NCI-H2227 treated with DMSO at 0.1 percent for 48 hours (cell line): ENCODE data around the gene STX3.
"Not testable (repeated sequence)": the region's sequence is repeated elsewhere in the genome, so short reads cannot be mapped to it uniquely, and the experiment has no call there.

Source experiments
- DNase-seq: peaks from one replicate; lab custom pipeline; 2025; lab: John Stamatoyannopoulos, UW

Gene STX3

GRCh38 chr11:59758401-59759037, 3.3 kb downstream of the STX3 start:
- no peak for DNase-seq

- DNase-seq: no peak
These were observed 4.7 kb downstream of the STX3 start for GRCh38 chr11:59759900-59760299.

GRCh38 chr11:59760771-59761170, 5.6 kb downstream of the STX3 start:
- DNase-seq: no peak

- DNase-seq: no peak
These were observed 6.8 kb downstream of the STX3 start for GRCh38 chr11:59761993-59762392.

- no peak for DNase-seq
These were observed 10.0 kb downstream of the STX3 start for GRCh38 chr11:59765068-59765735.

GRCh38 chr11:59766542-59767224, 11.5 kb downstream of the STX3 start:
- no peak for DNase-seq

GRCh38 chr11:59767225-59767611, 12.0 kb downstream of the STX3 start:
- DNase-seq: no peak

- DNase-seq: no peak
These were observed 13.9 kb downstream of the STX3 start for GRCh38 chr11:59769111-59769510.

- DNase-seq: no peak
These were observed 14.7 kb downstream of the STX3 start for GRCh38 chr11:59769828-59770227.

- DNase-seq: no peak
These were observed 15.1 kb downstream of the STX3 start for GRCh38 chr11:59770319-59770718.

GRCh38 chr11:59770869-59771268, 15.7 kb downstream of the STX3 start:
- DNase-seq: no peak

- no peak for DNase-seq
These were observed 16.4 kb downstream of the STX3 start for GRCh38 chr11:59771605-59772004.

- no peak for DNase-seq
These were observed 17.9 kb downstream of the STX3 start for GRCh38 chr11:59773083-59773440.

- no peak for DNase-seq
These were observed 21.3 kb downstream of the STX3 start for GRCh38 chr11:59776210-59777066.

GRCh38 chr11:59777104-59777503, 21.9 kb downstream of the STX3 start:
- no peak for DNase-seq

- no peak for DNase-seq
These were observed 22.9 kb downstream of the STX3 start for GRCh38 chr11:59778122-59778521.

GRCh38 chr11:59779487-59779886, 24.3 kb downstream of the STX3 start:
- no peak for DNase-seq

GRCh38 chr11:59782080-59782479, 26.9 kb downstream of the STX3 start:
- no peak for DNase-seq

- DNase-seq: no peak
These were observed 28.5 kb downstream of the STX3 start for GRCh38 chr11:59783632-59784090.

- DNase-seq: not testable (repeated sequence)
These were observed 29.3 kb downstream of the STX3 start for GRCh38 chr11:59784441-59784840.

- no peak for DNase-seq
These were observed 30.6 kb downstream of the STX3 start for GRCh38 chr11:59785818-59786217.

GRCh38 chr11:59787255-59787588, 32.0 kb downstream of the STX3 start:
- DNase-seq: no peak

GRCh38 chr11:59787816-59788215, 32.6 kb downstream of the STX3 start:
- DNase-seq: no peak
